Left lung (tissue), 10 donors: Measurements from ENCODE around the gene TRAPPC1. TPM values are rescaled to one million over a fixed set of nuclear protein-coding genes. Genes with fewer than 3 reads are reported as not detected.
A peak's percentile ranks its signal among the peaks of the same experiment; 100 is the strongest.

Source experiments
- ATAC-seq: fragments of 200-7000 bp; cut with Tn5 transposase; one replicate; pipeline ENCODE4 v1.9.1; 2020; ENCODE audit warnings: moderate library complexity
- DNase-seq, 4 donors: peaks; one replicate each; pipeline ENCODE4 v3.0.0-alpha.2; 2013 to 2020
- H3K27ac ChIP-seq, 2 donors: fragments of 200-600 bp; sonication (generic) in 1 of 2; one replicate each; pipeline versions ENCODE4 v1.5.0 to v1.8.0; 2020 to 2021
- H3K27me3 ChIP-seq, 2 donors: fragments of 200-600 bp; sonication (generic) in 1 of 2; one replicate each; pipeline versions ENCODE4 v1.5.0 to v1.8.0; 2020 to 2021
- H3K36me3 ChIP-seq, 2 donors: fragments of 200-600 bp; sonication (generic) in 1 of 2; one replicate each; pipeline versions ENCODE4 v1.5.0 to v1.8.0; 2020 to 2021
- H3K4me1 ChIP-seq, 2 donors: fragments of 200-600 bp; one replicate each; pipeline ENCODE4 v1.8.0; 2021
- H3K4me3 ChIP-seq, 2 donors: fragments of 200-600 bp; sonication (generic) in 1 of 2; one replicate each; pipeline versions ENCODE4 v1.5.0 to v1.8.0; 2020 to 2021; ENCODE audit warnings: mild to moderate bottlenecking in 1 of 2
- H3K9me3 ChIP-seq, 2 donors: fragments of 200-600 bp; sonication (generic) in 1 of 2; one replicate each; pipeline versions ENCODE4 v1.5.0 to v1.8.0; 2020 to 2021
- intact Hi-C, 2 donors: fragments of 100-400 bp; cut with DNase I; formaldehyde crosslinking; loops; one replicate each; pipeline versions ENCODE4 v1.11.2 to v1.14.2; 2022
- polyA plus RNA-seq, 6 donors: library from polyadenylated mRNA; unstranded; fragments of 120-200 nt; gene quantifications; one replicate each; pipeline ENCODE4 v1.2.1, GENCODE V29; 2013; ENCODE audit not compliant: insufficient read length in 6 of 6
- total RNA-seq, 2 donors: library from RNA; stranded (reverse); fragmentation: NEBNext Ultra II Directional; extraction: Animal tissue kit (Norgen Biotek cat#: 25700); gene quantifications; one replicate each; pipeline ENCODE4 v1.2.1, GENCODE V29; 2021
- TF ChIP-seq, protein P1 (sequence below), 2 donors: fragments of 200-600 bp; sonication (generic) in 1 of 2; IDR thresholded peaks; one replicate each; pipeline versions ENCODE4 v1.5.0 to v1.8.0; 2021; ENCODE audit warnings: antibody characterized with exemption in 2 of 2
- donor health status: DM: no; HTN: yes; CAD: no.
- donor health status: DM: no; HTN: no; CAD: no.

TRAPPC1 gene
- total and polyA plus RNA-seq, 8 donors: 123 to 181 (median 140) TPM

DNA sequence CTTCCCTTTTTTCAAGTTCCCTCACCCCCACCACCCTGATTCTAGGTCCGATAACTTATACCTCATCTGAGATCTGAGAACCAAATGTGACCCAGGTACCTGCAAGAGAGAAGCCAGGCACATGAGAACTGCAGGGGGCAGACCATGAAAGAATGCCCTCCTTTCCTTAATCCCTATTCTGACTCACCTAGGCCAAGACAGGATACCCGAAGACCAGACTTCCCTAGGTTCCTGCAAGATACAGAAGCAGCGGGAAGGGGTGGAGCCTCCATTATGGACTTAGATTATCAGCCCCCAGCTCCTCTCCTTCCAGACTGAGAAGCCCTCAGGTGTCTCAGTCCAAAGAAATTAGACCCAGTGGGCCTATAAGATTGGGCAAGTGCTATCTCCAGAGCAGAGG, 4.2 kb downstream of the TRAPPC1 start:
- H3K27me3 ChIP-seq: no peaks in the 10 kb centered on the region
- peaks cover 10 to 26% of the 10 kb centered on the region in 2 donors for H3K4me1 ChIP-seq
- H3K9me3 ChIP-seq: no peaks in the 10 kb centered on the region
- H3K27ac ChIP-seq: no peak overlapping the region
- H3K36me3 ChIP-seq: peaks cover 0 to 13% of the 10 kb centered on the region in 2 donors
- TF ChIP-seq, protein P1, sequence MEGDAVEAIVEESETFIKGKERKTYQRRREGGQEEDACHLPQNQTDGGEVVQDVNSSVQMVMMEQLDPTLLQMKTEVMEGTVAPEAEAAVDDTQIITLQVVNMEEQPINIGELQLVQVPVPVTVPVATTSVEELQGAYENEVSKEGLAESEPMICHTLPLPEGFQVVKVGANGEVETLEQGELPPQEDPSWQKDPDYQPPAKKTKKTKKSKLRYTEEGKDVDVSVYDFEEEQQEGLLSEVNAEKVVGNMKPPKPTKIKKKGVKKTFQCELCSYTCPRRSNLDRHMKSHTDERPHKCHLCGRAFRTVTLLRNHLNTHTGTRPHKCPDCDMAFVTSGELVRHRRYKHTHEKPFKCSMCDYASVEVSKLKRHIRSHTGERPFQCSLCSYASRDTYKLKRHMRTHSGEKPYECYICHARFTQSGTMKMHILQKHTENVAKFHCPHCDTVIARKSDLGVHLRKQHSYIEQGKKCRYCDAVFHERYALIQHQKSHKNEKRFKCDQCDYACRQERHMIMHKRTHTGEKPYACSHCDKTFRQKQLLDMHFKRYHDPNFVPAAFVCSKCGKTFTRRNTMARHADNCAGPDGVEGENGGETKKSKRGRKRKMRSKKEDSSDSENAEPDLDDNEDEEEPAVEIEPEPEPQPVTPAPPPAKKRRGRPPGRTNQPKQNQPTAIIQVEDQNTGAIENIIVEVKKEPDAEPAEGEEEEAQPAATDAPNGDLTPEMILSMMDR (IDR thresholded peaks at IDR 0.05): no peak
- ATAC-seq (no peak), DNase-seq (no peak)
- H3K4me3 ChIP-seq: no peak overlapping the region
- intact Hi-C loops: no loop called here

GRCh38 chr17:7922845-7923628, 8.7 kb downstream of the TRAPPC1 start:
- DNase-seq: peak; percentile 85 to 96 (median 90)
- Histone ChIP-seq H3K27me3 (no peaks in the 10 kb centered on the region), H3K27ac (peak overlapping the region; percentile 55 to 73), H3K36me3 (no peaks in the 10 kb centered on the region), H3K9me3 (no peaks in the 10 kb centered on the region), H3K4me3 (peak overlapping the region; percentile 27 to 43), H3K4me1 (peaks cover 9 to 16% of the 10 kb centered on the region in 2 donors)
- TF ChIP-seq, protein P1 (IDR thresholded peaks at IDR 0.05): no peak
- peak; percentile 99 for ATAC-seq
- intact Hi-C loops: no loop called here

GRCh38 chr17:7922269-7922844, 9.4 kb downstream of the TRAPPC1 start:
- intact Hi-C loops: no loop called here
- Histone ChIP-seq H3K27me3 (no peaks in the 10 kb centered on the region), H3K4me1 (peaks cover 9 to 16% of the 10 kb centered on the region in 2 donors), H3K9me3 (no peaks in the 10 kb centered on the region), H3K36me3 (no peaks in the 10 kb centered on the region), H3K27ac (peak overlapping the region; percentile 55 to 73), H3K4me3 (peak overlapping the region; percentile 27 to 43)
- TF ChIP-seq, protein P1 (IDR thresholded peaks at IDR 0.05): no peak
- peak in 1 of 4 donors; percentile 55 for DNase-seq
- no peak for ATAC-seq

GRCh38 chr17:7916808-7917207, 14.9 kb downstream of the TRAPPC1 start:
- H3K9me3 ChIP-seq: no peaks in the 10 kb centered on the region
- peaks cover 16 to 26% of the 10 kb centered on the region in 2 donors for H3K4me1 ChIP-seq
- ATAC-seq (peak; percentile 1), DNase-seq (no peak)
- H3K27me3 ChIP-seq: no peaks in the 10 kb centered on the region
- peaks cover 0 to 7% of the 10 kb centered on the region in 2 donors for H3K36me3 ChIP-seq
- H3K27ac ChIP-seq: peak overlapping the region; percentile 94 to 96
- TF ChIP-seq, protein P1 (IDR thresholded peaks at IDR 0.05): no peak
- intact Hi-C loops: no loop called here
- no peak overlapping the region for H3K4me3 ChIP-seq

DNA sequence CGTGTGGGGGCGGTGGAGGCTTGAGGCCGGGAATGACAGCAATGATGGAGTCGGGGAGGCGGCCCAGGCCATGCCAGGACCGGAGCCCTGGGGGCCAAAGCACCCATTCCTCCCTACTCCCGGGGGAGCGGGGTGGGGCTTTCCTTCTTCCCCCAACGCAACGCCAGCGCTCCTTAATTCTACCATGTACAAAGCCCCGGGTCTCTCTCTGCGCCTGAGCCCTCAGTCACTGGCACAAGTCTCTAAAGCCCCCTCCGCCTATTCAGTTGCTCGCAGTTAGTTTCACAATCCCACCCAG, 15.4 kb downstream of the TRAPPC1 start:
- intact Hi-C loops: no loop called here
- DNase-seq (no peak), ATAC-seq (no peak)
- Histone ChIP-seq H3K36me3 (peaks cover 0 to 12% of the 10 kb centered on the region in 2 donors), H3K9me3 (no peaks in the 10 kb centered on the region), H3K27ac (peak overlapping the region; percentile 94 to 96), H3K4me1 (peaks cover 16 to 26% of the 10 kb centered on the region in 2 donors), H3K27me3 (no peaks in the 10 kb centered on the region), H3K4me3 (peak overlapping the region; percentile 52 to 76)
- TF ChIP-seq, protein P1 (IDR thresholded peaks at IDR 0.05): no peak
